Activated CD4-positive, alpha-beta memory T cell treated with anti-CD3 and anti-CD28 coated beads, Interleukin-2, amount 10 ng/mL, durations not matched to agents 7 days and 5 days (primary cell): ENCODE results near the gene DUSP15. TPM values are rescaled to one million over a fixed set of nuclear protein-coding genes. Genes with fewer than 3 reads are reported as not detected.
"Not testable (repeated sequence)": the region's sequence is repeated elsewhere in the genome, so short reads cannot be mapped to it uniquely, and the experiment has no call there.

Experiments
- CTCF ChIA-PET: fragments of 350-600 bp; sonication (Branson Sonifier 250); formaldehyde crosslinking; loops from one replicate; lab custom pipeline; 2021; ENCODE audit warnings: antibody characterized with exemption, inconsistent platforms; lab: Charles Lee
- POLR2A ChIA-PET: fragments of 350-600 bp; sonication (Branson Sonifier 250); formaldehyde crosslinking; loops from one replicate; lab custom pipeline; 2021; ENCODE audit warnings: antibody characterized with exemption; lab: Charles Lee
- DNase-seq: peaks from one replicate; pipeline ENCODE4 v3.0.0-alpha.2; 2020
- H3K27ac Mint-ChIP-seq: one replicate; pipeline ENCODE4 v1.8.0; 2021; ENCODE audit warnings: mild to moderate bottlenecking, mixed read lengths
- H3K27me3 Mint-ChIP-seq: one replicate; pipeline ENCODE4 v1.8.0; 2021; ENCODE audit warnings: mixed read lengths
- H3K36me3 Mint-ChIP-seq: one replicate; pipeline ENCODE4 v1.8.0; 2021; ENCODE audit warnings: low read depth, mixed read lengths
- H3K4me1 Mint-ChIP-seq: one replicate; pipeline ENCODE4 v1.8.0; 2021; ENCODE audit warnings: mixed read lengths
- H3K4me3 Mint-ChIP-seq: one replicate; pipeline ENCODE4 v1.8.0; 2021; ENCODE audit warnings: mild to moderate bottlenecking, mixed read lengths
- H3K9me3 Mint-ChIP-seq: one replicate; pipeline ENCODE4 v1.8.0; 2021; ENCODE audit warnings: mixed read lengths
- total RNA-seq, 2 experiments: library from RNA; stranded (reverse); gene quantifications; one replicate each; pipeline ENCODE4 v1.2.3, GENCODE V29; 2021

The DUSP15 gene, protein sequence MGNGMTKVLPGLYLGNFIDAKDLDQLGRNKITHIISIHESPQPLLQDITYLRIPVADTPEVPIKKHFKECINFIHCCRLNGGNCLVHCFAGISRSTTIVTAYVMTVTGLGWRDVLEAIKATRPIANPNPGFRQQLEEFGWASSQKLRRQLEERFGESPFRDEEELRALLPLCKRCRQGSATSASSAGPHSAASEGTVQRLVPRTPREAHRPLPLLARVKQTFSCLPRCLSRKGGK
- not detected for total RNA-seq

DNA sequence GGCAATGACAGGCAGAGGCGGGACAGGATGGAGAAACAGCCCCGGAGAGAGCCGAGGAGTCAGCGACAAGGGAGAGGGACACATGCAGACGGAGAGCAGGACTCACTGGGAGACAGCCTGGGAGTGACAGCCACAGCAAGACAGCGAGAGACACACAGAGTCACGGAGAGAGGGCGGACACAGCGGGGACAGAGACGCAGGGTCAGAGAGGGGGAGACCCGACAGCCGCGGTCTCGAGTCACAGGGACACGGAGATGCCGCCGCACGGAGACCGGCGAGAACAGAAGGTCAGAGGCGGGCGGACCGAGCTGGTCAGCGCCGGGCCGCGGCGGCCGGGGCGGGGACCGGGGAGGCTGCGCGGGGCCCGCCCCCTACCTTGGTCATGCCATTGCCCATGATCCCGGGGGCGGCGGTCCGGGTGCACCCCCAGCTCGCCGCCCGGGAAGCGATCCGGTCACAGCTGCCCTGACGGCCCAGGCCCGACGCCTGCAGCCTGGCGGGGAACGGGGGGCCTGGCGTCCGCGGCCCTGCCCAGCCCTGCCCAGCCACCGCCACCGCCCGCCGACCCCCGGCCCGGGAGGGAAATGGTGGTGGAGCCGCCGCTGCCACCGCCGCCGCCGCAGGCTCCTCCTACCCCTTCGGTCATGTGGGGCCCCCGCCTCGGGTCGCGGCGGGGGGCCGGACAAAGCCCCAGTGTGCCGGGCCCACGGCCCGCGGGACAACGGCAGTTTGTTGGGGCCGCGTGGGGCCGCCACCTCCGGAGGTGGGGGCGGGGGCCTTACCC lies at the start of gene DUSP15, which contains the start of gene TTLL9:
Gene DUSP15 (minus strand): TSS at position 586 of the 784 bp plus-strand sequence. CDS start 190 bp downstream, at position 396.
Gene TTLL9 (plus strand): TSS at position 693 of the 784 bp plus-strand sequence. CDS start 493 bp downstream, outside the sequence.
- ChIA-PET CTCF (no interaction called here), POLR2A (interaction anchor here (1.4 kb wide), 1 partner anchor 10 kb away, joined by 3 read pairs; no protein-coding TSS in a partner anchor)
- Mint-ChIP-seq H3K36me3 (peaks cover 4% of the 10 kb centered on the region), H3K4me3 (peak within 1 kb of the TSS; percentile 54), H3K27me3 (peaks cover 41% of the 10 kb centered on the region), H3K27ac (no peak within 1 kb of the TSS), H3K9me3 (no peaks in the 10 kb centered on the region), H3K4me1 (peaks cover 10% of the 10 kb centered on the region)
- no peak for DNase-seq

GRCh38 chr20:31919410-31920155 lies 49.3 kb upstream of the DUSP15 start:
- Mint-ChIP-seq H3K4me3 (no peak overlapping the region), H3K27me3 (peaks cover 29% of the 10 kb centered on the region), H3K27ac (no peak overlapping the region), H3K9me3 (no peaks in the 10 kb centered on the region), H3K36me3 (no peaks in the 10 kb centered on the region), H3K4me1 (no peaks in the 10 kb centered on the region)
- ChIA-PET POLR2A (no interaction called here), CTCF (interaction anchor here (0.7 to 2.1 kb wide), 2 partner anchors 32 to 64 kb away, joined by 3 to 5 read pairs; partner anchors contain the start of gene PDRG1)
- no peak for DNase-seq

DNA sequence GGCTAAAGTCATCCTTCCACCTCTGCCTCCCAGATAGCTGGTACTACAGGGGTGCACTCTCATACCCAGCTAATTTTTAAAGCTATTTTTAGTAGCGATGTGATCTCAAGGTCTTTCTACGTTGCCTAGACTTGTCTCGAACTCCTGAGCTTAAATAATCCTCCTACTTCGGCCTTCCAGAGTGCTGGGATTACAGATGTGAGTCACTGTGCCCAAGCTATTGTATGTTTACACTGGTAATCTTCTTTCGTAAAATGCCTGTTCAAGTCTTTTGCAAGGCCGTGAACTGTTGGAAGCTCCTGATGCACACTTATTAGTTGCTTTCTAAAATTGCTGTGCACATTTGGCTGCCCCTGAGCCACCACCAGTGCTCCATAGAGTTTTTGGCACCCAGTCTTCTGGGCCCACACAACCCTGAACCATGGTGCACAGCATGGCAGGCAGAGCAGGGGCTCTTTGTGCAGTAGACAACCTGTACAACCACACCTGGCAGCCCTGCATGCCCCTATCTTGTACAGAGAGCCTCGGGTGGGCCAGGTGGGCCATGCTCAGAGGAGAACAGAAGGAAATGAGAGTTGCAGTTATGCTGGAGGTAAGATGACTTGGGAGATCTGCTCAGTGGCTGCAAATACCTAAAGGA lies 48.3 kb upstream of the DUSP15 start:
- POLR2A ChIA-PET, result no interaction called here
- no peaks in the 10 kb centered on the region for H3K36me3 Mint-ChIP-seq

GRCh38 chr20:31917962-31918412 lies 47.7 kb upstream of the DUSP15 start:
- H3K9me3 Mint-ChIP-seq, H3K4me1 Mint-ChIP-seq: not testable (repeated sequence)

More for the DNA sequence above, 48.3 kb upstream of the DUSP15 start:
- DNase-seq, result no peak
- Mint-ChIP-seq H3K9me3 (no peaks in the 10 kb centered on the region), H3K4me3 (no peak overlapping the region), H3K27me3 (peaks cover 24% of the 10 kb centered on the region), H3K27ac (no peak overlapping the region), H3K4me1 (no peaks in the 10 kb centered on the region)
- CTCF ChIA-PET, result interaction anchor here (2.1 kb wide), 1 partner anchor 33 kb away, joined by 5 read pairs; the partner anchor contains the start of gene PDRG1

DNA sequence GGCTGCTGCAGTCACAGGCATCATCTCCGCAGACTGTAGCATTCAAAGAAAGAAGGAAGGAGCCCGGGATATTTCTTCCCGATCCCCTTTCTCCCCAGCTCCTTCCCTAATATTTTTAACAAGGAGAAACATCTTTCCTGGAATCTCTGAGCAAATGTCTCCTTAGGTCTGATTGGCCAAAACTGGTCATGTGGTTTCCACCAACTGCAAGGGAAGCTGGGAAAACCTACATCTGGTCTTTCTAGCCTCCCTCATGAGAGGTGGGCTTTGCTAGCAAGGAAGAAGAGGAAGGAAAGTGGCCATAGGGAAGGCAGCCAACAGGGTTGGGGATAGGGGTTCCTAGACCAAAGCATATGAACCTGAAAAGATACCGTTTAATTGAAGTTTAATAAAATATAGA lies 46.4 kb upstream of the DUSP15 start:
- H3K9me3 Mint-ChIP-seq, result no peaks in the 10 kb centered on the region
- POLR2A ChIA-PET, result no interaction called here
- peaks cover 26% of the 10 kb centered on the region for H3K27me3 Mint-ChIP-seq
- DNase-seq, result no peak
- H3K4me1 Mint-ChIP-seq, result no peaks in the 10 kb centered on the region
- CTCF ChIA-PET, result no interaction called here
- no peak overlapping the region for H3K4me3 Mint-ChIP-seq
- H3K36me3 Mint-ChIP-seq, result no peaks in the 10 kb centered on the region
- H3K27ac Mint-ChIP-seq, result no peak overlapping the region

More at GRCh38 chr20:31917962-31918412, 47.7 kb upstream of the DUSP15 start:
- H3K27ac Mint-ChIP-seq, H3K36me3 Mint-ChIP-seq, DNase-seq, H3K4me3 Mint-ChIP-seq, CTCF ChIA-PET, POLR2A ChIA-PET: not testable (repeated sequence)
- H3K27me3 Mint-ChIP-seq, result peaks cover 26% of the 10 kb centered on the region

GRCh38 chr20:31915491-31916280 lies 45.4 kb upstream of the DUSP15 start:
- Mint-ChIP-seq H3K36me3 (no peaks in the 10 kb centered on the region), H3K27me3 (peaks cover 25% of the 10 kb centered on the region), H3K4me3 (no peak overlapping the region), H3K4me1 (no peaks in the 10 kb centered on the region), H3K27ac (no peak overlapping the region), H3K9me3 (no peaks in the 10 kb centered on the region)
- ChIA-PET CTCF (no interaction called here), POLR2A (no interaction called here)
- no peak for DNase-seq

- DNase-seq, result no peak
- no peaks in the 10 kb centered on the region for H3K9me3 Mint-ChIP-seq
- no peaks in the 10 kb centered on the region for H3K36me3 Mint-ChIP-seq
- no peaks in the 10 kb centered on the region for H3K4me1 Mint-ChIP-seq
- POLR2A ChIA-PET, result no interaction called here
- H3K4me3 Mint-ChIP-seq, result no peak overlapping the region
- CTCF ChIA-PET, result interaction anchor here (1.1 kb wide), 2 partner anchors 10 to 38 kb away, joined by 3 to 4 read pairs; partner anchors contain the start of gene PDRG1
- H3K27ac Mint-ChIP-seq, result no peak overlapping the region
- H3K27me3 Mint-ChIP-seq, result peaks cover 18% of the 10 kb centered on the region
Measured at GRCh38 chr20:31914170-31914569, 43.8 kb upstream of the DUSP15 start.

GRCh38 chr20:31913431-31914157 lies 43.3 kb upstream of the DUSP15 start:
- H3K4me1 Mint-ChIP-seq, result no peaks in the 10 kb centered on the region
- H3K36me3 Mint-ChIP-seq, result no peaks in the 10 kb centered on the region
- CTCF ChIA-PET, result interaction anchor here (1.1 kb wide), 2 partner anchors 10 to 38 kb away, joined by 3 to 4 read pairs; partner anchors contain the start of gene PDRG1
- H3K4me3 Mint-ChIP-seq, result no peak overlapping the region
- POLR2A ChIA-PET, result no interaction called here
- H3K9me3 Mint-ChIP-seq, result no peaks in the 10 kb centered on the region
- no peak overlapping the region for H3K27ac Mint-ChIP-seq
- H3K27me3 Mint-ChIP-seq, result peaks cover 15% of the 10 kb centered on the region
- no peak for DNase-seq

DNA sequence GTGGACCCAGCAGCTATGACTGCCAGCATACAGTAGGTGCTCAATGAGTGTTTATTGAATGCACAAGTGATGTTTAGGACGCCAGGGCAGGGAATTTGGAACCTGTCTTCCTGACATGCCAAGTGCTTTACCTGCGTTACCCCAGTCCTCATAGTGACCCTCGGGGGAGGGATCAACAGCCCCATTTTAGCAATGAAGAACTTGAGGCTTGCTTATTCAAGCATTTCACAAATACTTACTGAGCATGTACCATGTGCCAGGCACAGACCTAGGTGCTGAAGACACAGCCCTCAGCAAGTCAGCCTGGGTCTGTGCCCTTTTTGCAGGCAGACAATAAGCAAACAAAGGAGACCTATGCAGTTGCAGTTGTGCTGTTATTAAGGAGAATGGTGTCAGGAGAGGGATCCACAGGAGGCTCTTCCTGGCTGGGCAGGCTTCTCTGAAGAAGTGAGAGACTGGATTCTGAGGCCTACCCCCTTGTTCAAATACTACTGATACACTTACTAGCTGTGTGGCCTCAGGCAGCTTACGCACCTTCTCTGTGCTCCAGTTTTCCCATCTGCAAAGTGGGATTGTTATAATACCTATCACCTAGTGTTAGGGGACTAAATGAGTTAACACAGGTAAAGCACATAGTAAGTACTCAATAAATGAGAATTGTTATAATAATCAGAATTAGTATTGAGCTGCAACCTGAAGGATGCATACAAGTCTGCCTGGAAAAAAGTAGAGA lies 39.9 kb upstream of the DUSP15 start:
- DNase-seq, result no peak
- CTCF ChIA-PET, result interaction anchor here (0.6 kb wide), 2 partner anchors 26 to 31 kb away, joined by 4 to 5 read pairs; no protein-coding TSS in a partner anchor
- H3K9me3 Mint-ChIP-seq, result no peaks in the 10 kb centered on the region
- no peaks in the 10 kb centered on the region for H3K36me3 Mint-ChIP-seq
- no peak overlapping the region for H3K27ac Mint-ChIP-seq
- no peaks in the 10 kb centered on the region for H3K4me1 Mint-ChIP-seq
- peaks cover 4% of the 10 kb centered on the region for H3K27me3 Mint-ChIP-seq
- H3K4me3 Mint-ChIP-seq, result no peak overlapping the region
- POLR2A ChIA-PET, result no interaction called here

GRCh38 chr20:31909253-31910070 lies 39.1 kb upstream of the DUSP15 start:
- Mint-ChIP-seq H3K27me3 (peaks cover 4% of the 10 kb centered on the region), H3K27ac (no peak overlapping the region), H3K9me3 (no peaks in the 10 kb centered on the region), H3K36me3 (no peaks in the 10 kb centered on the region), H3K4me1 (no peaks in the 10 kb centered on the region), H3K4me3 (no peak overlapping the region)
- no peak for DNase-seq
- POLR2A ChIA-PET, result no interaction called here
- CTCF ChIA-PET, result interaction anchor here (1.2 kb wide), 1 partner anchor 86 kb away, joined by 3 read pairs; no protein-coding TSS in a partner anchor
